ENCODE measurements around the gene BHLHA15.

BHLHA15 gene

DNA sequence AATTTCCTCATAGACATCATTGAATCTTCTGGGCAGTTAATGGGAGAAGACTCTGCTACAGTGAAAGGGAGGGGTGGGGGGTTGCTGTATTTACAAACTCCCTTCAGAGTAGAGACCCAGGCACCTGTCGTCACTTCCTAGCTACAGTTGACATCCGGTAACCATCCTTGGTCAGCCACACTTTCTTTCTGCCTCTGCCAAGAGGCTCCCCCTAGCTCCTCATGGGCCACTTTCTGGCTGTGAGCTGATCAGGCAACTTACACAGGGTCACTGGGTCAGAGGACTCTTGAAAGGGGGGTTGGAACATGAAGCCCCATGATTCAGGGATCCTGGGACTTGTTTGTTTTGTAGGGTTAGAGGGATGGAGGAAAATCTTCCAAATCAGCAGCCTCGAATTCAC, 39.5 kb downstream of the BHLHA15 start:
- no peak overlapping the region for H3K4me3 ChIP-seq (ENCODE audit: low read length)
- DNase-seq (ENCODE audit: low read depth): no peak
- TF ChIP-seq, protein P1, sequence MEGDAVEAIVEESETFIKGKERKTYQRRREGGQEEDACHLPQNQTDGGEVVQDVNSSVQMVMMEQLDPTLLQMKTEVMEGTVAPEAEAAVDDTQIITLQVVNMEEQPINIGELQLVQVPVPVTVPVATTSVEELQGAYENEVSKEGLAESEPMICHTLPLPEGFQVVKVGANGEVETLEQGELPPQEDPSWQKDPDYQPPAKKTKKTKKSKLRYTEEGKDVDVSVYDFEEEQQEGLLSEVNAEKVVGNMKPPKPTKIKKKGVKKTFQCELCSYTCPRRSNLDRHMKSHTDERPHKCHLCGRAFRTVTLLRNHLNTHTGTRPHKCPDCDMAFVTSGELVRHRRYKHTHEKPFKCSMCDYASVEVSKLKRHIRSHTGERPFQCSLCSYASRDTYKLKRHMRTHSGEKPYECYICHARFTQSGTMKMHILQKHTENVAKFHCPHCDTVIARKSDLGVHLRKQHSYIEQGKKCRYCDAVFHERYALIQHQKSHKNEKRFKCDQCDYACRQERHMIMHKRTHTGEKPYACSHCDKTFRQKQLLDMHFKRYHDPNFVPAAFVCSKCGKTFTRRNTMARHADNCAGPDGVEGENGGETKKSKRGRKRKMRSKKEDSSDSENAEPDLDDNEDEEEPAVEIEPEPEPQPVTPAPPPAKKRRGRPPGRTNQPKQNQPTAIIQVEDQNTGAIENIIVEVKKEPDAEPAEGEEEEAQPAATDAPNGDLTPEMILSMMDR (conservative IDR thresholded peaks at IDR 0.05; ENCODE audit: low read depth, low read length): no peak

- H3K4me3 ChIP-seq (ENCODE audit: low read length): peak overlapping the region; percentile 87
- TF ChIP-seq, protein P1 (conservative IDR thresholded peaks at IDR 0.05; ENCODE audit: low read depth, low read length): no peak
- no peak for DNase-seq (ENCODE audit: low read depth)
Measured at GRCh38 chr7:98251231-98251600, 40.0 kb downstream of the BHLHA15 start.

DNA sequence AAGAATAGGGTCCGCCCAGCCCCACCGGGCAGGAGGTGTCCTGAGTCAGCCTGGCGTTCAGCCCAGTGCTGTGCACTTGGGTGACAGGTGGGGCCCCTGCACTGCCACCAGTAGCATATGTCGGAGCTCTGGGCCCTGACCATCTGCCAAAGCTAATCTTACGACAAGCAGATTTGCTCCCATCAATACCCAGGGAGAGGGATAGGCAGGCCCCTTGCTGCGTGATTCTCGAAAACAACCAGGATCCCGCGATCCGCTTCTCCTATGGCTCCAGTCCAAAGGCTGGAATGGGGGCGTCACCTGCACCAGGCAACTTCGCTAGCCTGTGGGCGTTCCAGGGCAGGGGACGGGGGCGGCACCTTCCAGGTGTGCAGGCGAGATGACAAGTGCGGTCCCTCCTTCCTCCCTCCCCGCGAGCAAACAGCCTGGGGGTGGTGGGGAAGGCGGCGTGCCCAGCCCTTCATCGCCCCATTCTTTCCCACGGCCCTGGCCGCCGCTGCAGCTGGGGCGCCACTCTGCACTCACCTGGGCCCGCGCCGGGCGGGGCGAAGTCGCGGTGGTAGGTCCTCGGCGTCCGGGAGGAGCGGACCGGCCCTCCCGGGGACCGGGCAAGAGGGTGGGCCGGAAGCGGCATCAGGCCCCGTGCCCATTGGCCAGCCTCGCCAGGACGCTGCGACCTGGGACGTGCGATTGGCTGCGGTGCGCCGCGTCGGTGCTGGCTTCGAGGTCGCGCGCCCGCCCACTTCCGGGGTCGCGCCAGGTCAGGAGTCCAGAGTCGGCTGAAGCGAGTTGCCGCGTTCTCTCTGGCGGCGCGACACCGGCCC, 40.6 kb downstream of the BHLHA15 start, which contains the start of gene TECPR1:
Gene TECPR1, minus strand, starts transcription at position 632 of the 824 bp plus-strand sequence. CDS start 6,086 bp downstream, outside the sequence.
- TF ChIP-seq, protein P1 (conservative IDR thresholded peaks at IDR 0.05; ENCODE audit: low read depth, low read length): no peak
- H3K4me3 ChIP-seq (ENCODE audit: low read length): peak within 1 kb of the TSS; percentile 87
- peak; percentile 58 for DNase-seq (ENCODE audit: low read depth)

DNA sequence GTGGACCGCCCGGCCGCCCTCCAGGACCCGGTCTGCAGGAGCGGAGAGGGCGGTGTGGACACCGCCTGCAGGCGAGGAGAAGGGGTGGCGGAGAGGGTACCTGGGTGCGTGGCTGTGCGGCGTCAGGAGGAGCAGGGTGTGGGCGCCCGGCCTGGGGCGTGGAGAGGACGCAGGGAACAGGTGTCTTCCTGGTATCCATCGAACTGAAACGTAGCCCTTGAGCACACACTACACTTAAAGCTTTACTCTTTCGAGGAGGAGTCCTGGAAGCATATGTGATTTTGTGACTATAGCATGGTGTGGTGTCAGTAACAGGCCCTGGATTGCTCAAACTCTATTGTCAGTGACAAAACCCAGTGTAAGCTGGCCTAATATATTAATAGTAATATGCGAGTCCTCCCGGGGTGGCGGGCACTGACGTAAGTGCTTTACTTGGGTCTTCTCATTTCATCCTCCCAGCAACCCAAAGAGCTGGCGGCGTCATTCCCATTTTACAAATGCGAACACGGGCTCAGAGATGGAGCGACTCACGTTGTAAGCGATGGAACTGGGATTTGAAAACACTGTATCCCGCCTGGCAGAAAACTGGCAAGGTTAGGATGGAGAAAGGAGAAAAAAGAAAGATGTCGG, 41.3 kb downstream of the BHLHA15 start:
- H3K4me3 ChIP-seq (ENCODE audit: low read length): peak overlapping the region; percentile 87
- no peak for DNase-seq (ENCODE audit: low read depth)
- TF ChIP-seq, protein P1 (conservative IDR thresholded peaks at IDR 0.05; ENCODE audit: low read depth, low read length): no peak

GRCh38 chr7:98254516-98254915, 43.3 kb downstream of the BHLHA15 start:
- TF ChIP-seq, protein P1 (conservative IDR thresholded peaks at IDR 0.05; ENCODE audit: low read depth, low read length): no peak
- DNase-seq (ENCODE audit: low read depth): no peak
- no peak overlapping the region for H3K4me3 ChIP-seq (ENCODE audit: low read length)

GRCh38 chr7:98254951-98255610, 43.8 kb downstream of the BHLHA15 start:
- TF ChIP-seq, protein P1 (conservative IDR thresholded peaks at IDR 0.05; ENCODE audit: low read depth, low read length): no peak
- DNase-seq (ENCODE audit: low read depth): no peak
- H3K4me3 ChIP-seq (ENCODE audit: low read length): no peak overlapping the region

Data from retinal pigment epithelial cell (primary cell).